ENCODE measurements around the gene ABTB2. TPM values are rescaled to one million over a fixed set of nuclear protein-coding genes. Genes with fewer than 3 reads are reported as not detected.

Gene ABTB2
- total RNA-seq, 2 experiments from 2014 or later: 0.06 to 0.09 TPM

GRCh38 chr11:34178209-34178821 is 179.5 kb downstream of the ABTB2 start:
- no peaks in the 10 kb centered on the region for H3K4me1 ChIP-seq (ENCODE audit: insufficient read depth, low read length, poor library complexity, severe bottlenecking)
- H3K4me2 ChIP-seq (ENCODE audit: low read length): no peak overlapping the region
- no peaks in the 10 kb centered on the region for H3K36me3 ChIP-seq (ENCODE audit: insufficient read depth, low read length)
- no peaks in the 10 kb centered on the region for H3K9me2 ChIP-seq (ENCODE audit: insufficient read depth, low read length)
- no TSS peak for BruUV-seq (replicated peaks)
- no peaks in the 10 kb centered on the region for H3K9me3 ChIP-seq (ENCODE audit: low read length)
- no peaks in the 10 kb centered on the region for H3K79me2 ChIP-seq (ENCODE audit: insufficient read depth, low read depth, low read length)
- intact Hi-C loops (cut with micrococcal nuclease; ENCODE audit: unreplicated experiment): loop anchor here (10.0 kb wide), 1 partner anchor 56 kb away; no protein-coding TSS in a partner anchor
- TF ChIP-seq EZH2phosphoT487 (IDR thresholded peaks at IDR 0.05; ENCODE audit: borderline replicate concordance, low read depth, low read length) (no peak), CTCF (conservative IDR thresholded peaks at IDR 0.05; ENCODE audit: low read length) (no peak)
- no peak overlapping the region for H3K4me3 ChIP-seq (ENCODE audit: low read depth, low read length, poor library complexity, severe bottlenecking)
- no peak overlapping the region for H3K27ac ChIP-seq (ENCODE audit: low read depth, low read length, poor library complexity, severe bottlenecking)
- no peak overlapping the region for H2AFZ ChIP-seq (ENCODE audit: low read length)
- no peak for DNase-seq (ENCODE audit: low spot score)
- ChIA-PET CTCF (ENCODE audit: unreplicated experiment) (no interaction called here), POLR2A (interaction anchor here (1.0 to 1.8 kb wide), 2 partner anchors 10 to 316 kb away, joined by 3 to 5 read pairs; no protein-coding TSS in a partner anchor)
- H4K20me1 ChIP-seq (ENCODE audit: insufficient read depth, low read length): no peaks in the 10 kb centered on the region

DNA sequence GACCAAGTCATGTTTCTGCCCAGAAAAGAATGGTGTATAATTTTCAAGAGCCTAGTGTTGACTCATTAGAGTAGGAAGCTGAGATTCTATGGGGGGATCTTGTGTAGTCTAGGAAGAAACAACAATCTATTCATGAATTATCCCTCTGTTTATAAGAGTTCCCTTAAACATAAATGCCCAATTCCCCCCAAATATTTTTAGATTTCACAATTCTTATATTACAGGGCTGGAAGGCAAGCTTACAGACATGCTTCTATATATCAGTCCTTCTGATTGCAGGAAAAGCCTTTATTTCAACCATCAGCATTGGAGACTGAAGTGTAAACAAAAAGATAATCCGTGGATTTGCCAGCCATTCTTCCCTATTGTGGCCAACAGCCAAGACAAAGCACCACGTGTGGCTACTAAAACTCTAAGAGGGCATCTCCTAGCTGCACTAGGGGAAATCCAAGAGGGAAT is 181.0 kb downstream of the ABTB2 start:
- no peak for TF ChIP-seq EZH2phosphoT487 (IDR thresholded peaks at IDR 0.05; ENCODE audit: borderline replicate concordance, low read depth, low read length)
- TF ChIP-seq CTCF (conservative IDR thresholded peaks at IDR 0.05; ENCODE audit: low read length): no peak
- no peak for DNase-seq (ENCODE audit: low spot score)
- Histone ChIP-seq H3K79me2 (ENCODE audit: insufficient read depth, low read depth, low read length) (no peaks in the 10 kb centered on the region), H3K36me3 (ENCODE audit: insufficient read depth, low read length) (no peaks in the 10 kb centered on the region), H3K4me3 (ENCODE audit: low read depth, low read length, poor library complexity, severe bottlenecking) (no peak overlapping the region), H4K20me1 (ENCODE audit: insufficient read depth, low read length) (no peaks in the 10 kb centered on the region), H3K4me1 (ENCODE audit: insufficient read depth, low read length, poor library complexity, severe bottlenecking) (no peaks in the 10 kb centered on the region), H2AFZ (ENCODE audit: low read length) (no peak overlapping the region), H3K27ac (ENCODE audit: low read depth, low read length, poor library complexity, severe bottlenecking) (no peak overlapping the region), H3K9me3 (ENCODE audit: low read length) (no peaks in the 10 kb centered on the region), H3K4me2 (ENCODE audit: low read length) (no peak overlapping the region), H3K9me2 (ENCODE audit: insufficient read depth, low read length) (no peaks in the 10 kb centered on the region)
- ChIA-PET CTCF (ENCODE audit: unreplicated experiment) (no interaction called here), POLR2A (interaction anchor here (0.5 to 1.8 kb wide), 4 partner anchors 12 to 103 kb away, joined by 3 to 5 read pairs (median 5); no protein-coding TSS in a partner anchor)
- no TSS peak for BruUV-seq (replicated peaks)
- intact Hi-C loops (cut with micrococcal nuclease; ENCODE audit: unreplicated experiment): loop anchor here (10.0 kb wide), 1 partner anchor 58 kb away; no protein-coding TSS in a partner anchor
